HG03064 (cell line): Measurements from ENCODE around the gene FAM124B.

Experiments
- ATAC-seq: cut with Tn5 transposase; IDR thresholded peaks from one replicate; pipeline ENCODE4 v1.9.1; 2021; ENCODE audit warnings: low read depth; ENCODE audit not compliant: unreplicated experiment

Gene FAM124B, protein sequence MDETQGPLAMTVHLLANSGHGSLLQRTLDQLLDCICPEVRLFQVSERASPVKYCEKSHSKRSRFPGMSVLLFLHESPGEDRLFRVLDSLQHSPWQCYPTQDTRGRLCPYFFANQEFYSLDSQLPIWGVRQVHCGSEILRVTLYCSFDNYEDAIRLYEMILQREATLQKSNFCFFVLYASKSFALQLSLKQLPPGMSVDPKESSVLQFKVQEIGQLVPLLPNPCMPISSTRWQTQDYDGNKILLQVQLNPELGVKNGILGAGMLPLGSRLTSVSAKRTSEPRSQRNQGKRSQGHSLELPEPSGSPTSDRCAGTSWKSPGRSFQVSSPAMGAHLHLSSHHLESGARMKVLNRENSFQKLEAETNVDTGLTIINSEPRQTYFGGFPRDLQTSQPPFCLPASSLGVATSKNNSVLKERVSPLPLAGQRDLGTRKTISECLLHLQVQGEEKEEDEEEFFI

GRCh38 chr2:224401641-224402342, at the start of gene FAM124B:
Gene FAM124B, minus strand, starts transcription at chr2:224402107. Its CDS starts 339 bp downstream, at chr2:224401768.
- no peak for ATAC-seq

DNA sequence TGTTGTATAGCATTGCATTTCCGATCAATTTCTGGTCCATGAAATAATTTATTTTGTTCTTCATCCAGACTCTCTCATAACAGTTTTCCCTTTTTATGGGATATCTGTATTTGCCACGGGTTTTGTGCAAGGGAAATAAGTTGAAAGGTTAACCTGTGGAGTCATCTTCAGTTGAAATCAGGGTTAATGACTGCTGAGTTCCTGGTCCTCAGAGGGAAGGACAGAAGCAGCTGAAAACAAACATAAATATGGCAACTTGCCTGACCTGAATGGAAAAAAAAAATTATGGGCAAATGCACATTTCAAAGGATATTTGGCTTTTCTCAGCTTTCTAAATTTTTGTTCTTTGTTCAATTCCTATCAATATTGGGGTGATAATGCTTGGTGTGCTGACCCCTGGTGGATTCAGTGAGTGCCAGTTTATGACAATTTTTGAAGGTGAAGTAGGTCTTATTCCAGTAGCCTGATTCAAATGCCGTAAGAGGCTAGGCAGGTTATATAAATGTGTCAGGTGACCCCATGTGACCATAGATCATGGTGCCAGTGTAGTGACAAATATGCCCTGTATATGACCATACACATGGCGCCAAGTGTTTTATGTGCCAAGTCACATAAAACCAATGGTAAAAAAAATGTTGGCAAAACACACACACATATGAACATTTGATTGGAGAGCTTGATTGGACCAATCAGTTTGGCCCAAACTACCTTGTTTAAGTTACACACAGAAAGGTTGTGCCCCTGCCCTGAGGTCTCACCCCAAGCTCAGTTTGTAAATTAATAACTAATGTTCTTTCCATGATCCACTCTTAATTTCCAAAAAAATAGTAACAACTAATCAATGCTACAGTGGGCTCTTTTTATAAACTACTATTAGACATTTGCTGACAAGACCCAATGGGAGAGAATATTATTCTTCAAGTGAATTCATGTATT, 47.6 kb upstream of the FAM124B start:
- no peak for ATAC-seq

DNA sequence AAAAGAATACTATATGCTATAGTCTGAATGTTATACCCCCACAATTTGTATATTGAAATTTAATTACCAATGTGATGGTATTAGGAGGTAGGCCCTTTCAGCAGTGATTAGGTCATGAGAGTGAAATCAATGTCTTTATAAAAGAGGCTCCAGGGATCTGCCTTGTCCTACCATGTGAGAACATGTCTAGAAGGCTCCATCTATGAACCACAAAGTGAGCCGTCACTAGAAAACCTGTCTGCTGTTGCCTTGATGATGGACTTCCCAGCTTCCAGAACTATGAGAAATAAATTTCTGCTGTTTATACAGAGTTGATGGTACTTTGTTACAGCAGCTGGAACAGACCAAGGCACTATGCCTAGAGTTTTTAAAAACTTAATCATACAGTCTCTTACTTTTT, 46.3 kb upstream of the FAM124B start:
- no peak for ATAC-seq

DNA sequence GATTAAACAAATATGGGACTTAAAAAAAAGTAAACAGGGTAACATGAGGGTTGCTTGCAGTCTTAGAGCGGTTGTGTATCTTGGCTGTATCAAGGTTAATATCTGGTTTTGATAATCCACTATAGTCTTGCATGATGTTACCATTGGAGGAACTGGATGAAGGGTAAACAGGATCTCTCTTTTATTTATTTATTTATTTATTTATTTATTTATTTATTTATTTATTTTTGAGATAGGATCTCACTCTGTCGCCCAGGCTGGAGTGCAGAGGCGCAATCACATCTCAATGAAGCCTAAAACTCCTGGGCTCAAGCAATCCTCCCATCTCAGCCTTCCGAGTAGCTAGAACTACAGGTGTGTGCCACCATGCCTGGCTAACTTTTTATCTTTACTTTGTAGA, 42.9 kb upstream of the FAM124B start:
- ATAC-seq, result no peak

DNA sequence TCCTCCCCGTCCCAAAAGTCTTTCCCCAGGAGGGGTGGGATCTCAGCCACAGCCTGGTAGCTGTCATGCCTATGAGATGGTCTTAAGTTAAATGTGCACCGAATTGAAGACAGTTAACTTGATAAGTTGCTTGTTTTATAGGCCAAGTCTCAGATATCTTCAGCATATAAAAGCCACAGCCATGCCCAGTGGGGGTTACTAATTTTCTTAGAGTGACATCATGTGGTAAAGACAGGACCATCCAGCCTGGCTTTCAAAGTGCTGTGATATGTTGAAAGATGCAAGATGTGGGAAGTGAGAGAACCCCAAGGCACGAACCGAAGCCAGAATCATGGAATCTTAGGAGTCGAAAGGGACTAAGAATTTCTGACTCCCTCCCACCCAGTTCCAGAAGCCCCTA, 42.1 kb upstream of the FAM124B start:
- no peak for ATAC-seq

GRCh38 chr2:224442071-224442967, 40.4 kb upstream of the FAM124B start:
- ATAC-seq, result no peak

- ATAC-seq, result no peak
Observed at GRCh38 chr2:224440988-224441387, 39.1 kb upstream of the FAM124B start.

- no peak for ATAC-seq
Observed at GRCh38 chr2:224438726-224439125, 36.8 kb upstream of the FAM124B start.

GRCh38 chr2:224436634-224437033, 34.7 kb upstream of the FAM124B start:
- ATAC-seq, result no peak

DNA sequence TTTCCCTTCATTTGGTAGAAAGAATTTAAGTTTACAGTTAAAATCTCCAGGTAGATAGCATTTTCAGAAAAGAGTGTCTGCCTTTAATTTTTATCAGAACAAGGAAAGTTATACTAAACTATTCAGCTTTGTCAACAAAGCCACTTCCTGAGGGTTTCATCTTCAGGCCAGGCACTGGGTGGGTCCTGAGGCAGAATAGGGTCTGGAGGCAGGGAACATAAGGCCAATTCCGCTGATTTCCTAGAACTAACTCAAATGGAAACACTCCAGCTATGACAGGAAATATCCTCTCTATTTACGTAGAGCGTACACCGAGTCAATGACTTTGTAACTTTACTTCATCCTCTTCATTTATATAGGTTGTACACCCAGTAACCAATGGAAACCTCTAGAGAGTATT, 32.7 kb upstream of the FAM124B start:
- no peak for ATAC-seq

GRCh38 chr2:224433442-224433841, 31.5 kb upstream of the FAM124B start:
- ATAC-seq, result no peak

- ATAC-seq, result no peak
Observed at GRCh38 chr2:224432003-224432579, 30.2 kb upstream of the FAM124B start.

DNA sequence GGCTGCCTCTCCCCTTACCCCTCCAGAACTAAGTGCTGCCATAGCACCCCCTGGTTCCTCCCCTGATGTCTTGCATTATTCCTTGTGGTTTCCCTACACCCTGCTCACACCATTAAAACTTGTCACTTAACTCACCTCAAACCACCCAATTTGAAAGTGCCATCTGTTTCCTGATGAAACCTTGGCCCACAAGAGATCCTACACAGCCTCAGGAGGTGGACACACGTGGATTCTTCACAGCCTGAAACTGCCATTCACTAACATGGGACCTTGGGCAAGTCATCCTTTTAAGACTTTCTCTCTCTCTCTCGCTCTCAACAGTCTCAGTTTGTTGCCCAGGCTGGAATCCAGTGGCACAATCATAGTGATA, 27.5 kb upstream of the FAM124B start:
- ATAC-seq, result no peak

DNA sequence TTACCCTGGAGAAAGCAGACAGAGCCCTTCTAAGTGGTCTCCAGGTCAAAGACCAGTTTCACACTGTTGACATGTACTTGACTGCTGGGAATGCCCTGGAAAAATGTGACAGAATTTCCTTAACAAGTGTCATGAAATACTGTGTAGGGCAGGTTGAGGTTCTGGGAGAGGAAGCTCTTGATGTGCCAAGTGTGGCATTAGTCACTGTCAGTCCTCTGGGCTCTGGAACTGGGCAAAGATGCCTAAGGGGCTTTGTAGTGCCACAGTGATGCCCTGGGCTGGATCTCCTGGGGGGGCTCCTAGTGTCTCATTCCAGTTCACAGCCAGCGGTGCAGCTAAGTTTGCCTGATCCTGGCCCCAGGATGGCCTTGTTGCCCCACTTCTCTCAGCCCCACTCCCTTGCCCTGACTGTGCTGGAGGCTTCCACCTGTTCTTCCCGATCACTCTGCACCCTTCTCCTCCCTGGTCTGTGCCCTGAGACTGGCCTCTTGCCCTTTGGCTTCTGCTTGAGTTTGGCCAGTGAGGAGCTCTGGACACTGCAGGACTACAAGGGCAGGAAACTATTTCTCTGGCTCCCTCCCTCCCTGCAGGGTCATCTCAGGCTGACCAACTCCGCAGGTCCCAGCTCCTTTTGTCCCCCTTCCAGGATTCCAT, 27.0 kb upstream of the FAM124B start:
- no peak for ATAC-seq

DNA sequence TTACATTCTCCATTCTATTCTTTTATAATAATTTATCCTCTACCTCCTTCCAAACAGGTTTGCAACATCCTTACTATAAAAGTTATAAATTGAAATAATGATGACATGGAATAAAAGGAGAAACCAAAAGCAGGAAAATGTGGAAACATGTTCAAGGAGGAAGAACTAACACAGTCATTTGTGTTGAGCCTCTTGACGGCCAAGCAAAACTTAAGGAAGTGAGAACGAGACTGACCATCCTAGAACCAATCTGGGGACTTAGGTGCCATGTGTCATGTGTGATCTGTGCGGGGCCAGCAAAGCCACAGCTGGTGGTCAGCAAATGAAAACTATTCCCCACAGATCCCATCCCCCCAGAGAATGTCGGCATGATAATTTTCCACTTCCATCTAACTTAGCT, 25.6 kb upstream of the FAM124B start:
- no peak for ATAC-seq

- ATAC-seq, result no peak
Observed at GRCh38 chr2:224426656-224427055, 24.7 kb upstream of the FAM124B start.

DNA sequence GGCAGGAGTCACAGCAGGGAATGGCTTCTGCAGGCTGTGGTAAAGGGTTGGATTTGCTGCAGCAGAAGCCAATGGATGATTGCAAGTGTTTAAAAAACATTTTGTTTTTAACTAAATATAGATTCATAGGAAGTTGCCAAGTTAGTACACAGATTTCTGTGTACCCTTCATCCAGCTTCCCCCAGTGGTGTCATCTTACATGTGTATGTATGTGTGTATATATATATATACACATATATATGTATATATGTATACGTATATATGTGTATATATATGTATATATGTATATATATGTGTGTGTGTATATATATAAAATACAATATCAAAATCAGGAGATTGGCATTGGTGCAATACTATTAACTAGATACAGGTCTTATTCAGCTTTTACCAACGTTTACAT, 19.2 kb upstream of the FAM124B start:
- no peak for ATAC-seq

GRCh38 chr2:224417947-224418346, 16.0 kb upstream of the FAM124B start:
- ATAC-seq, result no peak

- no peak for ATAC-seq
Observed at GRCh38 chr2:224417361-224417729, 15.4 kb upstream of the FAM124B start.
